Gastrocnemius medialis (tissue), 4 donors: Measurements from ENCODE around the gene COL6A5.

ENCODE experiments used
- POLR2A ChIP-seq, 2 donors: fragments of 450-650 bp; IDR thresholded peaks; one replicate each; pipeline ENCODE4 v1.6.1; 2017; ENCODE audit warnings: antibody characterized with exemption in 2 of 2, mild to moderate bottlenecking in 2 of 2, moderate library complexity in 2 of 2
- TF ChIP-seq, protein P1 (sequence below), 5 experiments: fragments of 450-650 bp in 3 of 5; fragments of 200-600 bp in 2 of 5; sonication (generic) in 2 of 5; IDR thresholded peaks in 4 of 5; conservative IDR thresholded peaks in 1 of 5; 1 replicate in 4 of 5; 2 replicates in 1 of 5; pipeline ENCODE4 v1.5.1; 2016 to 2019; ENCODE audit warnings: antibody characterized with exemption in 5 of 5, mild to moderate bottlenecking in 3 of 5, moderate library complexity in 3 of 5

DNA sequence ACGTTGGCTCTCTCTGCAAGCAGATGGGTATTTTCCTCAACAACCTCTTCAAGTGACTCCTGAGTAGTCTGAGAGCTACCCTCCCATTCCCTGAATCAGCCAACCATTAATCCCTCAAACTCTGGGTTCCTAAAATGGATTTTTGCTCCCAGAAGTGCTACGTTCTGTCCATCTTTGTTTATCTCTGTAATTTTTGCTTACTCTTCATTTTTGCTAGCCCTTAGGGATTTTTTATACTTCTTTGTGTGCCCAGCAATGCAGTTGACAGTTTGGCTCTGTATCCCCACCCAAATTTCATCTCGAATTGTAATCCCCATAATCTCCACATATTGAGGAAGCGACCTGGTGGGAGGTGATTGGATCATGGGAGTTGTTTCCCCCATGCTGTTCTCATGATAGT is 35.4 kb upstream of the COL6A5 start:
- TF ChIP-seq, protein P1, sequence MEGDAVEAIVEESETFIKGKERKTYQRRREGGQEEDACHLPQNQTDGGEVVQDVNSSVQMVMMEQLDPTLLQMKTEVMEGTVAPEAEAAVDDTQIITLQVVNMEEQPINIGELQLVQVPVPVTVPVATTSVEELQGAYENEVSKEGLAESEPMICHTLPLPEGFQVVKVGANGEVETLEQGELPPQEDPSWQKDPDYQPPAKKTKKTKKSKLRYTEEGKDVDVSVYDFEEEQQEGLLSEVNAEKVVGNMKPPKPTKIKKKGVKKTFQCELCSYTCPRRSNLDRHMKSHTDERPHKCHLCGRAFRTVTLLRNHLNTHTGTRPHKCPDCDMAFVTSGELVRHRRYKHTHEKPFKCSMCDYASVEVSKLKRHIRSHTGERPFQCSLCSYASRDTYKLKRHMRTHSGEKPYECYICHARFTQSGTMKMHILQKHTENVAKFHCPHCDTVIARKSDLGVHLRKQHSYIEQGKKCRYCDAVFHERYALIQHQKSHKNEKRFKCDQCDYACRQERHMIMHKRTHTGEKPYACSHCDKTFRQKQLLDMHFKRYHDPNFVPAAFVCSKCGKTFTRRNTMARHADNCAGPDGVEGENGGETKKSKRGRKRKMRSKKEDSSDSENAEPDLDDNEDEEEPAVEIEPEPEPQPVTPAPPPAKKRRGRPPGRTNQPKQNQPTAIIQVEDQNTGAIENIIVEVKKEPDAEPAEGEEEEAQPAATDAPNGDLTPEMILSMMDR (IDR thresholded peaks at IDR 0.05 in 4 of 5, conservative IDR thresholded peaks at IDR 0.05 in 1 of 5): no peak
- no peak for TF ChIP-seq POLR2A (IDR thresholded peaks at IDR 0.05)
